GM23248 (cell line): ENCODE data around the gene PHOSPHO1. TPM values are rescaled to one million over a fixed set of nuclear protein-coding genes. Genes with fewer than 3 reads are reported as not detected.
"Not testable (repeated sequence)": the region's sequence is repeated elsewhere in the genome, so short reads cannot be mapped to it uniquely, and the experiment has no call there.

Experiments used
- DNase-seq: peaks from one replicate; pipeline ENCODE4 v3.0.0-alpha.2; 2015
- H2AFZ ChIP-seq: fragments of 200-600 bp; sonication (generic); 2 replicates; pipeline ENCODE4 v1.6.1; 2016; ENCODE audit warnings: antibody characterized with exemption
- H3F3A ChIP-seq: fragments of 200-600 bp; sonication (generic); 2 replicates; pipeline ENCODE4 v1.6.1; 2016; ENCODE audit warnings: mild to moderate bottlenecking, antibody characterized with exemption, mixed run types; ENCODE audit not compliant: insufficient read depth
- H3K27ac ChIP-seq: fragments of 200-600 bp; sonication (generic); 2 replicates; pipeline ENCODE4 v1.5.1; 2016; ENCODE audit warnings: mild to moderate bottlenecking
- H3K27me3 ChIP-seq: fragments of 200-600 bp; sonication (generic); replicated peaks from 2 replicates; pipeline ENCODE4 v1.6.1; 2016; ENCODE audit warnings: mild to moderate bottlenecking; ENCODE audit not compliant: insufficient read depth
- H3K36me3 ChIP-seq: fragments of 200-600 bp; sonication (generic); 2 replicates; pipeline ENCODE4 v1.6.1; 2016; ENCODE audit warnings: low read depth, mild to moderate bottlenecking
- H3K4me1 ChIP-seq: fragments of 200-600 bp; sonication (generic); 2 replicates; pipeline ENCODE4 v1.6.1; 2016; ENCODE audit warnings: mild to moderate bottlenecking; ENCODE audit not compliant: insufficient read depth
- H3K4me2 ChIP-seq: fragments of 200-600 bp; sonication (generic); one replicate; pipeline ENCODE4 v1.6.1; 2016; ENCODE audit warnings: mild to moderate bottlenecking; ENCODE audit not compliant: unreplicated experiment
- H3K4me3 ChIP-seq: fragments of 200-600 bp; sonication (generic); 2 replicates; pipeline ENCODE4 v1.5.1; 2016; ENCODE audit warnings: mild to moderate bottlenecking
- H3K79me2 ChIP-seq: fragments of 200-600 bp; sonication (generic); 2 replicates; pipeline ENCODE4 v1.6.1; 2016; ENCODE audit warnings: mild to moderate bottlenecking; ENCODE audit not compliant: insufficient read depth
- H3K9ac ChIP-seq: fragments of 200-600 bp; sonication (generic); 2 replicates; pipeline ENCODE4 v1.6.1; 2016; ENCODE audit warnings: mild to moderate bottlenecking
- H3K9me2 ChIP-seq: fragments of 200-600 bp; sonication (generic); 2 replicates; pipeline ENCODE4 v1.6.1; 2016; ENCODE audit warnings: mixed run types, mild to moderate bottlenecking, moderate library complexity; ENCODE audit not compliant: insufficient read depth
- H3K9me3 ChIP-seq: fragments of 200-600 bp; sonication (generic); one replicate; pipeline ENCODE4 v1.6.1; 2017; ENCODE audit warnings: low read depth
- H4K20me1 ChIP-seq: fragments of 200-600 bp; sonication (generic); 2 replicates; pipeline ENCODE4 v1.6.0; 2016; ENCODE audit not compliant: insufficient read depth
- EZH2 ChIP-seq: fragments of 200-600 bp; sonication (generic); IDR thresholded peaks from 2 replicates; pipeline ENCODE4 v1.6.1; 2018; ENCODE audit warnings: antibody characterized with exemption, mild to moderate bottlenecking; ENCODE audit not compliant: insufficient read depth, poor library complexity, severe bottlenecking
- EZH2phosphoT487 ChIP-seq: fragments of 200-600 bp; sonication (generic); IDR thresholded peaks from 2 replicates; pipeline ENCODE4 v1.6.1; 2018; ENCODE audit warnings: antibody characterized with exemption, moderate library complexity, mild to moderate bottlenecking, low read depth; ENCODE audit not compliant: insufficient read depth
- WGBS, 2 experiments: methylation state at CpG; one replicate each; pipeline ENCODE4 v1.1.6; 2015 to 2017; ENCODE audit warnings: low lambda C conversion rate in 2 of 2, low coverage in 1 of 2; ENCODE audit errors: missing lambda C conversion rate in 2 of 2; 5-methylcytosine and 5-hydroxymethylcytosine counted together
- in situ Hi-C: fragments of 300-500 bp; cut with MboI; formaldehyde crosslinking; loops from 2 replicates; pipeline ENCODE4 v1.15.0; 2020
- polyA plus RNA-seq: library from polyadenylated mRNA; unstranded; fragments of >200 nt; fragmentation: Nextera tagmentation; extraction: Ambion mirVana; gene quantifications from 2 replicates; pipeline ENCODE4 v1.2.1, GENCODE V29; 2016
- total RNA-seq: library from RNA; depleted of rRNA; stranded (reverse); fragments of >200 nt; shearing (Covaris generic); gene quantifications from 2 replicates; pipeline ENCODE4 v1.2.3, GENCODE V29; 2014

PHOSPHO1 gene
- total and polyA plus RNA-seq, 2 experiments from 2014 or later: not detected

GRCh38 chr17:49277638-49278037 is 47.1 kb upstream of the PHOSPHO1 start:
- no peaks in the 10 kb centered on the region for H3K36me3 ChIP-seq
- H3K9me3 ChIP-seq: no peaks in the 10 kb centered on the region
- 91 to 96% methylated on average over 12 to 13 of the region's 13 CpGs for WGBS, 2 experiments
- H3K27me3 ChIP-seq: no peaks in the 10 kb centered on the region
- TF ChIP-seq EZH2: no peak
- no peak for TF ChIP-seq EZH2phosphoT487
- H3K4me1 ChIP-seq: no peaks in the 10 kb centered on the region
- H3K27ac ChIP-seq: no peak overlapping the region
- no peak overlapping the region for H3K9ac ChIP-seq
- in situ Hi-C loops: no loop called here
- H3F3A ChIP-seq: no peaks in the 10 kb centered on the region
- DNase-seq: peak; percentile 17
- H3K4me2 ChIP-seq: no peak overlapping the region
- no peak overlapping the region for H2AFZ ChIP-seq
- H4K20me1 ChIP-seq: no peaks in the 10 kb centered on the region
- H3K4me3 ChIP-seq: no peak overlapping the region
- H3K79me2 ChIP-seq: no peaks in the 10 kb centered on the region
- H3K9me2 ChIP-seq: no peaks in the 10 kb centered on the region

- H4K20me1 ChIP-seq, H3K9me2 ChIP-seq, H2AFZ ChIP-seq, H3K4me1 ChIP-seq, H3K4me2 ChIP-seq, H3K27ac ChIP-seq, H3K9ac ChIP-seq, DNase-seq, H3K4me3 ChIP-seq, H3F3A ChIP-seq, H3K36me3 ChIP-seq, in situ Hi-C loops, H3K79me2 ChIP-seq, H3K9me3 ChIP-seq, H3K27me3 ChIP-seq: not testable (repeated sequence)
- WGBS, 2 experiments: 89 to 92% methylated on average over 12 of the region's 12 CpGs
Observed at GRCh38 chr17:49275981-49276380, 45.4 kb upstream of the PHOSPHO1 start.

GRCh38 chr17:49269356-49269755 is 38.8 kb upstream of the PHOSPHO1 start:
- H3K9me3 ChIP-seq: no peaks in the 10 kb centered on the region
- no peaks in the 10 kb centered on the region for H3F3A ChIP-seq
- no peak overlapping the region for H3K4me3 ChIP-seq
- no peaks in the 10 kb centered on the region for H3K4me1 ChIP-seq
- H3K9me2 ChIP-seq: no peaks in the 10 kb centered on the region
- TF ChIP-seq EZH2: no peak
- no peak for TF ChIP-seq EZH2phosphoT487
- H3K79me2 ChIP-seq: no peaks in the 10 kb centered on the region
- WGBS, 2 experiments: 48 to 53% methylated on average over 5 of the region's 5 CpGs
- H3K4me2 ChIP-seq: no peak overlapping the region
- in situ Hi-C loops: no loop called here
- H3K27me3 ChIP-seq: no peaks in the 10 kb centered on the region
- no peak overlapping the region for H3K27ac ChIP-seq
- no peak overlapping the region for H3K9ac ChIP-seq
- no peak for DNase-seq
- H3K36me3 ChIP-seq: no peaks in the 10 kb centered on the region
- H4K20me1 ChIP-seq: no peaks in the 10 kb centered on the region
- H2AFZ ChIP-seq: no peak overlapping the region

GRCh38 chr17:49267912-49268311 is 37.3 kb upstream of the PHOSPHO1 start:
- Histone ChIP-seq H3K36me3 (no peaks in the 10 kb centered on the region), H4K20me1 (no peaks in the 10 kb centered on the region), H3K27ac (no peak overlapping the region), H3K9me3 (no peaks in the 10 kb centered on the region), H3K9me2 (no peaks in the 10 kb centered on the region), H3K4me3 (no peak overlapping the region), H3K27me3 (no peaks in the 10 kb centered on the region), H3K9ac (no peak overlapping the region), H3K4me1 (no peaks in the 10 kb centered on the region), H2AFZ (no peak overlapping the region), H3F3A (no peaks in the 10 kb centered on the region), H3K4me2 (no peak overlapping the region), H3K79me2 (no peaks in the 10 kb centered on the region)
- WGBS, 2 experiments: 69 to 74% methylated on average over 3 of the region's 3 CpGs
- DNase-seq: no peak
- TF ChIP-seq EZH2phosphoT487: no peak
- TF ChIP-seq EZH2: no peak
- in situ Hi-C loops: no loop called here

DNA sequence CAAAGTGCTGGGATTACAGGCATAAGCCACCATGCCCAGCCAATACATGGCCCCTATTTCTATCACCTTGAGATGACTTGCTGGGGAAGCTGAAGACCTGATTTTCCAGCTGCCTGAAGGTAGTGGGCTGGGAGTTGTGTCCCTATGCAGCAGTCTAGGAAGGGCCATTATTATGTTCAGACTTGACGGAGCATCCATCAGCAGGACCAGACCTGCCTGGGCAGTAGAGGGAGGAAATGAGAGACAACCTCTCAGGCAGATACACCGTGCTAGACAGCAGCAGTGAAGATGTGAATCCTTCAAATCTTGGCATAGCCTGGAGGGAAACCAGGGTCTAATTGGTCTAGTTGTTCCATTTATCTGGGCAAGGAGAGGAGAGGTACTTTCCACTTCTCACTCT is 35.6 kb upstream of the PHOSPHO1 start:
- Histone ChIP-seq H3K4me3 (no peak overlapping the region), H3K9me2 (no peaks in the 10 kb centered on the region), H3K27ac (no peak overlapping the region), H3K9ac (no peak overlapping the region), H3K79me2 (no peaks in the 10 kb centered on the region), H3K4me2 (no peak overlapping the region), H3K4me1 (no peaks in the 10 kb centered on the region), H4K20me1 (no peaks in the 10 kb centered on the region), H3K36me3 (no peaks in the 10 kb centered on the region), H3F3A (no peaks in the 10 kb centered on the region), H3K9me3 (no peaks in the 10 kb centered on the region), H3K27me3 (no peaks in the 10 kb centered on the region), H2AFZ (no peak overlapping the region)
- no peak for TF ChIP-seq EZH2phosphoT487
- TF ChIP-seq EZH2: no peak
- no peak for DNase-seq
- in situ Hi-C loops: no loop called here
- 66 to 74% methylated on average over 2 of the region's 2 CpGs for WGBS, 2 experiments

GRCh38 chr17:49261540-49261939 is 31.0 kb upstream of the PHOSPHO1 start:
- peak overlapping the region; percentile 91; the same call in 1 of the 2 replicates for H2AFZ ChIP-seq
- H3F3A ChIP-seq, H4K20me1 ChIP-seq, H3K4me2 ChIP-seq, H3K36me3 ChIP-seq, H3K9me3 ChIP-seq, H3K27ac ChIP-seq, DNase-seq, H3K9me2 ChIP-seq, in situ Hi-C loops, H3K4me1 ChIP-seq, H3K79me2 ChIP-seq, H3K27me3 ChIP-seq, H3K4me3 ChIP-seq, H3K9ac ChIP-seq: not testable (repeated sequence)
- 97 to 99% methylated on average over 9 of the region's 9 CpGs for WGBS, 2 experiments
